Left kidney (tissue), 2 donors: ENCODE data around the gene AGBL4. TPM values are rescaled to one million over a fixed set of nuclear protein-coding genes. Genes with fewer than 3 reads are reported as not detected.

Source experiments
- DNase-seq: peaks from one replicate; pipeline ENCODE4 v3.0.0-alpha.2; 2013
- polyA plus RNA-seq: library from polyadenylated mRNA; unstranded; fragments of 120-200 nt; gene quantifications from one replicate; pipeline ENCODE4 v1.2.1, GENCODE V29; 2013; ENCODE audit not compliant: insufficient read length

AGBL4 gene
- polyA plus RNA-seq, 1 donor, result 1.2 TPM

DNA sequence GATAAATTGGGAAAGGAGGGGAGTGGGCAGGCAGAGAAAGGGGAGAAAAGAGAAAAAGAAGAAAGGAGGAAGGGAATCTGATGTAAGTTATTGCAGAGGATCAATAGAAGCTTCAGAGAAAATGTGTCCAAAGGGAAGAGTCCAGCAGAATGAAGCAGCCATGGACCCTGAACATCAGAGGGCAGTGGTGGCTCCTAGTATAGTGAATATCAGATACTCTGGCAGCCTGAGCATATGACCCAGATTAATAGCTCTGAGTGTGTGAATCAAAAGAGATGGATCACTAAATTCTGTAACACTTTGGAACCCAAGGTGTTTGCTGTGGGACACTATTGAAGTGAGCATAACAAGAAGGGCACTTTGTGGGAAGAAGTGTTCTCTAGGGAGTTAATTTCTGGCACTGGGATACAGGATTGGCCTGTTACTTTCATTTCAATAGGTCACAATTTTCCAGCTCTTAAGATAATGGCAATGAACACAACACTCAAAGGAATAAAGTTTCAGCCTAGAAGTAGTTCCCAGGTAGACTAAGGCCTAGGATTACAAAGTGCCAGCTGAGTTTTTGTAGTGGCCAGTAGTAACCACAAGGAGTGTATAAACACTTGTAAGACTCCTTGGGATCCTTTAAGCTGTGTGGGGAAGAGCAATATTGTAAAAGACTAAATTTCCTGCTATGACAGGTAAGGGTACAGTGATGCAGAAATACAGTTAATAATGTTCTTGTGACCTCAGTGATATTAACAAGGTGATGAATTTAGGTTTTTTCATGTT lies 1082.6 kb downstream of the AGBL4 start:
- no peak for DNase-seq

DNA sequence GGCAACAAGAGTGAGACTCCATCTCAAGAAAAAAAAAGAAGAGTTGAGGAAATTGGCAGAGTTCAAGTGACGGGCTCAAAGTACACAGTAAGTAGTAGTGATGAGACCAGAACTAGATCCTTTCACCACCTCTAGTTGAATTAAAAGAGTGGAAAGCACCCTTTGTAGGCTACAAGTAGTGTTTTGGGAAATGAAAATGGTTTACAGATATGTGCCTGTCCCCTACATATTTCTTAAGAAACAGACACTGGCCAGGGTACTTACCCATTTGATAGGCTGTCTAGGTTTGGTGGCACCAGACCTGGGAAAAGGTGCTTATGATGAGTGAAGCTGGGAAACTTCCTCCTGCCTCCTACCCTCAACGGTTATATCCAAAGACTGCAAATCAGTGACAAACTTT lies 1083.4 kb downstream of the AGBL4 start:
- no peak for DNase-seq

DNA sequence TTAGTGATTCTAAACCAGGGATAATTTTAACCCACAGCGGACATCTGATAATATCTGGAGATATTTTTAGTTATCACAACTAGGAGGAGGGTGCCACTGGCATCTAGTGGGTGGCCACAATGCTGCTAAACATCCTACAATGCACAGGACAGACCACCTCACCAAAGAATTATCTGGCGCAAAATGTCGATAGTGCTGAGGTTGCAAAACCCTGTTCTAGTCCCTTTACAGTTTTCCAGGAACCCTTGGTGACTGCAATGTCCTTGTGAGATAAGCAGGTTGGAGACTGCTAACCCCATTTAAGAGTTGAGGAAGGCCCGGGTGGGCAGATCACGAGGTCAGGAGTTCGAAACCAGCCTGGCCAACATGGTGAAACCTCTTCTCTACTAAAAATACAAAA lies 1083.9 kb downstream of the AGBL4 start:
- DNase-seq, result no peak

DNA sequence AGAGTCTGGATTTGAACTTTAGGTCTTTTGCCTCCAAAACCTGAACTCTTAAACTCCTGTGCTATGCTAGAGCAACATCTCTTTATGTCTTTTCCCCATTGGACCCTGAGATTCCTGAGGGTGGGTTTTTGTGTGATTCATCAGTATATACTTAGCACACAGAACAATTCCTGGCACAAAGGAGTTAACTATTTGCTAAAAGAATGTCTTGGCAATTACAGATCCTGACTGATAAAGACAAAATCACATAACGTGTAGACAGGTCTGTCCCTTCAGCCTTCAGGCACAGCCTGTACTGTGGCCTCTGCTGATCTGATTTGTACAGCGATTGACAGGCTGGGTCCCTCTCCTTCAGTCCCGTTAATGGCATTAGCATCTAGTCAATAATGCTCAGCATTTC lies 1084.7 kb downstream of the AGBL4 start:
- no peak for DNase-seq

DNA sequence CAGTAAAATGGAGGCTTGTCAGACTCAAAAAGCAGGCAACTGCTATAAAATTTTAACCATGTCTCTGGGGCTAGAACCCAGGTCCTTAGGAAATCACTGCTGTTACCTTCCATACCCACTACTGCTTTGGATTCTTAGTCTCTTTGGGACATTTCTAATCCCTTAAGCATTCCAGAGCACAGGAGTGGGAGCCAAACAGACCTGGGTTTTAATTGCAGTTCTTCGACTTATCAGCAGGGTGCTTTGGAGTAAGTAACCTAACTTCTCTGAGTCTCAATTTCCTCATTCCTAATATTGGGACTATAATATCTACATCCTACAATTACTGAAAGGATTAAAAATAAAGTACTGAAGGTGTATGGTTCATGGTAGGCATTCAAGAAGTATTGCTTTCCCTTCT lies 1086.0 kb downstream of the AGBL4 start:
- DNase-seq, result no peak

DNA sequence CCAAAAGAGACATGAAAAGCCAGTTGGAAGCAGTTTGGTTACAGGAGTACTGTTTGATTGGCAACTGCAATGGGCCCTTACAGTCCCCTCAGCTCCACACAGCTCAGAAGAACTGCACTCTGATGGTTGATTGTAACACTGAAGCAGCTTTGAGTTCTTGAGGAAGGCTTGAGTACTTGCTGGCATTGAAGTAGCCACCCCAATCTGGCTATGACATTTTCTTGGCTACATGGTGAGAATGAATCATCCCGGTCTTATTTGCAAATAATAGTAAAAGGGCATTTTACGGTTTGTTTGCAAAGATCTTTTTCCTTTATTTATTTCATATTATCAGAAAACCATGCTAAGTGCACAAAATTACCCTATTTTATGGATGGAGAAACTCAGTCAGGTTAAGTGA lies 1087.3 kb downstream of the AGBL4 start:
- no peak for DNase-seq

DNA sequence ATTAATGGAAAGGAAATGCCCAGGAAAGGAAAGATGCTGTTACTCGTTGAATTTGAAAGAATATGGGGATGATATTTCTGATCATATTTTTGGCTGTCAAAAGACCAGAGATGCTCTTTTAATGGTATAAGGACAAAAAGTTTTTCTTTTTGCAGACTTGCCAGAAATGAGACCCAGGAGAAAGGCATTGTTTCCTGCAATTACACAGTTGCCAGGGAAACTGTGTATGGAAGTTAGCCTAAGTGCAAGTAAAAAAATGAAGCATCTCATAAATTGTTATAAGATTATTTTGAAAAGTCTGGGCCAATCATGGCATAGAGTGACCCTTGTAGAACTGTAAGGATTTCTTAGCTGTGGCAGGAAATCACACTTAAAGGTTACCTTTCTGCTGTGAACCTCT lies 1091.4 kb downstream of the AGBL4 start:
- DNase-seq, result no peak

DNA sequence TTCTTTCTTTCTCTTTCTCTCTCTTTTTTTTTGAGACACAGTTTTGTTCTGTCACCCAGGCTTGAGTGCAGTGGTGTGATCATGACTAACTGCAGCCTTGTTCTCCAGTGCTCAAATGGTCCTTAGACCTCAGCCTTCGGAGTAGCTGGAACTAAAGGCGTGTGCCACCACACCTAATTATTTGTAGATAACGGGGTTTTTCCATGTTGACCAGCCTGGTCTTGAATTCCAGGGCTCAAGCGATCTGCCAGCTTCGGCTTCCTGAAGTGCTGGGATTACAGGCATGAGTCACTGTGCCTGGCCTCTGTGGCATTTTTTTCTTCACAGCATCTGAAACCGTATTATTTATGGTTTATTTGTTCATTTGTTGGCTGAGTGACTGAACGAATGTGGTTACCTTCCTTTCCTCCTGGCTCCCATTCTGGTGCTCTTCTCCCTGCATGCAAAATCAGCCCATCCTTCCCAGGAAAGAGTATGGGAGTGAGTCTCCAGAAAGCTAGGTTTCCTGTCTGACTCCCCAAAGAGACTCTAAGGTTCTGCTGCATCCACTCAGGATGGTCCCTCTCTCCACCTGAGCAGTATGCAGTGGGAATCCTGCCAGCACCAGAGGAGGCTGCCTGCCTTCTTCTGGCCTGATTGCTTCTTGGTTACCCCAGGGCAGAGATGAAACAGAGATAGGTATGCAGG lies 1092.1 kb downstream of the AGBL4 start:
- no peak for DNase-seq

DNA sequence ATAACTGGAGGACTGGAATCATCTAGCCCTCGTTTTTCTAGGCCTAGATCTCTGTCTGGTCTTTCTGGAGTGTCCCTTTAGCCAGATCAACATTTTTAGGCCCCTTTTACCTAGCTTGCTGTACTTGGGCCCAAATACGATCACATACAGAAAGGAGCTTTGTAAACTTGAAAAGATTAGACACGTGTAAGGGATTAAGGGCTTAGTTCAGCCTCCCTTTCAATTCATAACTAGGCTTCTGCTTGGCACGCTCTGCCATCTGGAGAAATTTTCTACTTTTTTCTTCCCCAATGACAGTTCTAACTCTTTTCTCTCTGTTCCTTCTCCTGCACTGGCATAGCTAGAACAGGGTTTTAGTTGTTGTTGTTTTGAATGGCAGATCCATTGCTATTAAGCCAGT lies 1093.7 kb downstream of the AGBL4 start:
- DNase-seq, result no peak

DNA sequence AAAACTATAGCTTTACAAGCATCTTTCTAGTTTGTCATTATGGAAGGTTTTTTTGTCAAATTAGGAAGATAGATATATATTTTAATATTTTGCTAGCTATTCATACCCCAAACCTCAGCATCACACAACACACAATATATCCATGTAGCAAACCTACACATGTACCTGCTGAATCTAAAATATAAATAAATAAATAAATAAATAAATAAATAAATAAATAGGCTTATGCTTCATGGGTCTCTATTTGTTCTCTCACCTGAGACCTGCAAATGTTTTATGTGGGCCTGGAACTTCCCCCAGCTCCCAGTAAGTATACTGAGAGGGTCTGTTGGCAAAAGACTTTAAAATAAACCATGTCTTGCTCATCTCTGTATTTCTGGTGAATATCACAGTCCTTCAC lies 1099.7 kb downstream of the AGBL4 start:
- DNase-seq, result no peak

DNA sequence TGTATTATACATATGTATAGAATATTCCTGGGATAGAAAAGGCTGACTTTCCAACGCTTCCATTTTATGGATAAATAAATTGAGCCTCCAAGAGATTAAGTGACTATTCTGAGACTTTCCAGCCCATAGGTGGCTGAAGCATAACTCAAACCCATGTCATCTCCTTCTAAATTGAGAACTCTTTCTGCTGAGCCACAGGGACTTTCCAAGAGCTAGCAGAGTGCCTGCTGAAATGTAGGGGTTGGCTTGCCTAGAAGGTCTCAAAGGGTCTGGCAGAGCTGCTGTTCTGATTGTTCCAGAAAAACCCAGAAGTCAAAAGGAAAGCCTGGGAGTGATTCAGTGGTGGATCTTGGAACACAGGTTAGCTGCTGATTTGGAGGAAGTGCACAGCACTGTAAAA lies 1100.6 kb downstream of the AGBL4 start:
- DNase-seq, result no peak

DNA sequence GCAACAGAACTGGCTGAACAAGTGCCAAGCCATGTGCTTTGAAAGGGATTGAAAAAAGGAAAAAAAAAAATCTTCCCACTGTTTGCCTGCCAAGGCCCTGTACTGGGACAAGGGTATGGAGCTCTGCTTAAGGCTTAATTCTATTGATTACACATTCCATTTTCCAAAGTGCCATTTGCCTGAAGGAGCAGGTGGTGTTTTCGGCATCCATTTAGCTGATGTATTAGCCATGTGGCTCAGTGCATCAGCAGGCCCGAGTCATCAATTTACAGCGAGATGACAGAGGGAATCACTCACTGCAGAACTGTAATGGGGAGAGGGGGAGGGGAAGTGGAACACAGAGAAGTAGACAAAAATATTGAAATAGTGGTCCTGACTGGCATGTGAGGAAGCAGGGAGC lies 1102.9 kb downstream of the AGBL4 start:
- no peak for DNase-seq

DNA sequence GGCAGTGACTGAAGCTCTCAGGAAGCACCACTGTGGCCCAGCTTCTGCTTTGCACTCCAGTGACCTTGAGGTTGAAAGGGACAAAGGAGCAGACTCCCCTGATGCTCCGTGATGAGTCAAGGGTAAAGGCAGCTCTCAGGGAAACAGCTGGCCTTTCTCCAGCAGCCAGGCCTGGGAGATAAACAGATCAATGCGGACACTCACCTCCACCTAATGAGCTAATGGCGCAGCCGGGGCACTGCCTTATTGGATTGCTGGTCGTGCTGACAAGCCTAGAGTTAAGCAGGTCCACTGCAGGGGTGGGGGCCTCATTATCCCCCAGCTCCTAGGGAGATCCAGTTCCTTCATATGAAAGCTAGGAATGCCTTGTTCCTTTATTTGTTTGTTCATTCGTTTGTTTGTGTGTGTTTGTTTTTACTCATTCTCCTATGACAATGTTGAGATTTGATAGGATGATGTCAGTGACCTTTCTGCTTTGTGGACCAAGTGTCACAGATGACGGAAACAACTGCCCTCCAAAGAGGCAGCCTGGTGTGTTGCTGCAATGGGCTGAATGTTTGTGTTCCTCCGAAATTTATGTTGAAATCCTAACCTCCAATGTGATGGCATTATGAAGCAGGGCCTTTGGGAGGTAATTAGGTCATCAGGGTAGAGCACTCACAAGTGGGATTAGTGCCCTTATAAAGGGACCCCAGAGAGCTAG lies 1105.7 kb downstream of the AGBL4 start:
- no peak for DNase-seq

DNA sequence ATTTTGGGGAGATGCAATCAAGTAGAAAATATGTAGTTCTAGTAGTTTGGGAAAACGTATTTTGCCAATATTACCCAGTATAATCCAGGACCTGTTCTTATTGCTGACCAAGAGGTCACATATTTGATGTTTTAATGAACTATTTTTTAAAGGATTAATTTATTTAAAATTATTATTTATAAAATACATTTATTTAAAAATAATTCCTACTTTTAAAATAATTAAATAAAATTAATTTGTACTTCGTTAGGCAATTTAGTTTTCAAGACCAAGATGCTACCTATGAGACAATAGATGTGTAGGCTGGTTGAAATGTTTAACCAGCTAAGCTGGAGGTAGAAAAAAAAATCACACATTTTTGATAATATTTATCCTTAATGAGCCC lies 1106.7 kb downstream of the AGBL4 start:
- DNase-seq, result no peak

DNA sequence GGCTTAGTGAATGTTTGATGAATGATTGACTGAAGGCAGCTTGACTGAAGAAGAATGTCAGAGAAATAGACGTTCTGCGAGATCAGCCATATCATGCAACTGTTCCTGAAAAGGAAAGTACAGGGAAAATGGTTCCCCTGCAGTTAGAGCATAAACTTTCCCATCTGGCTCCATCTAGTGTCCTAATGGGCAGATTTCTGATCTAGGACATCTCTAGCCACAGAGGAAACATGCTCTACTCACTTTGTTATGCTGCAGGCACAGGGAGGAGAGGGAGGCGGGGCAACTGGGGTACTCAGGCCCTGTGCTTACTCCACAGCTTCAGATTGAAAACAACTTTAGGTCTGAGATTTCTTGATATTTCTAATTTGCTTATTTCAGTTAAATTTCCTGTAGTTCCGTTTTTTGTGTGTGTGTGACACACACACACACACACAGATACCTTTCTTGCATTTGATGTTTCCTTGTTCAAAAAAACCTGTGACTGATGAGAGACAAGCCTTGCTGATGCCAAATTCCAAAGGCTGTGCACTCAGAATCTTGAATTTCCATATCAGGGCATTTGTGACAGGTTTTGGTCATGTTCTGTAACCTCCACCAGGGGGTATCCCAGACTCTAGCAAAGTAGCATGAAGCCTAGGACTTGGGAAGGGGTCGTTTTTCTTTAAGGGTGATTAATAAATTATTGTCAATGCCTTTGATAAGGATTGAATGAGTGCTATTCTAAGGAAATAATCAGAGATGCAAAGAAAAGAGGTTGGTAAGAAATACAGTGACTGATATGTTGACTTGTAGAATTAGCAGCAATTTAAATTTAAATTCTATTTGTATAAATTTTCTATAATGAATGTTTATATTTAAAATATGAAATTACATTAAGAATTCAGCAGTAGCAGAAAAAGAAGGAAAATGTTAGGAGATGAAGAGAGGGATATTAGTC lies 1107.4 kb downstream of the AGBL4 start:
- peak; percentile 57 for DNase-seq

DNA sequence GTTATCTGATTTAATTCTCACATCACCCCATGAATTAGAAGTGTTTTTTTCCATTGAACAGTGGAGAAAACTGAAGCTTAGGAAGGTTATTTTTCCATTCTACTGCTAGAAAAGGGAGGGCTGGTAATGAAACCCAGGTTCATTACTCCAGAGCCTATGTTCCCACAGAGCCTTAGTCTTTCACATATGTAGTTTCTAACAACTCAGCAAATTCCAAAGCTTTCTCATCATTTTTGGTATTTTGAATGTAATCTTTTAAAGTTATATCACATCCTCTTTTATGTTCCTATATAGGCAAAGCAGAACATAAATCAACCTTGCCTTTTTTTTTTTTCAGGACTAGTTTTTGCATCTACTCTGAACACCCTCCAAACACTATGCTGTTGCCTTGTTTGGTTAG lies 1115.1 kb downstream of the AGBL4 start:
- DNase-seq, result no peak

DNA sequence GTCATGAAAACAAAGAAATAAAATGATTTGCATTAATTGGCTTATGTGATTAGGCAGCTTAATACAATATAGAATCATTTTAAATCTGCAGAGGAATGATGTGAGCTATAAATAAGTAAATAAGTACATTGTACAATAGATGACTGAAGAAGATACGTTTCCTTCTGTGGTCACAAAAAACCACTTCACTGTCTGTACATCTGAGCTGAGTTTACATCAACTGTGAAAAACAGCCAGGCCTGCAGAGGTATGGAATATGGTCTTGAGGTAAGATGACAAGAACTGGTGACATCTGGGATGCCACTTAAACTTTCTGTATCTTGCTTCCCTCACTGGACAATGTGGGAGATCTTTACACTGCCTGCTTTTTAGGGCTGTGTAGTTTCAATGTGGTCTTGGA lies 1117.0 kb downstream of the AGBL4 start:
- no peak for DNase-seq

DNA sequence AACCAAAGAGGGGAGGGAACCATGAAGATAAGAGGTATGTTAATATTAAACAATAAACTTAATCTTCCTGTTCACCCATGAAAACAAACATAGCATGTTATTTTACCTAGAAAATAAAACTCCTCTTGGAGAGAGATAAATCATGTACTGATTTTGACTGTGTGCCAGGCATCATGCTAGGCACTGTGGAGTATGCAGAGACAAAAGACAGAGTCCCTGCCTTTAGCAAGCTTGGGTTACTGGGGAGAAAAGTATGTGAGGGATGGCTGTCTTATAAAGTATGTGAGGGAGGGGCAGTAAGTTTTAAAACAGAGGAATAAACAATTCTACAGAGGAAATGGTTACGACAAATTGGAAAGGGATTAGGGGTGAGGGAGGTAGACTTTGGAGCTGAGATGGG lies 1117.6 kb downstream of the AGBL4 start:
- no peak for DNase-seq

DNA sequence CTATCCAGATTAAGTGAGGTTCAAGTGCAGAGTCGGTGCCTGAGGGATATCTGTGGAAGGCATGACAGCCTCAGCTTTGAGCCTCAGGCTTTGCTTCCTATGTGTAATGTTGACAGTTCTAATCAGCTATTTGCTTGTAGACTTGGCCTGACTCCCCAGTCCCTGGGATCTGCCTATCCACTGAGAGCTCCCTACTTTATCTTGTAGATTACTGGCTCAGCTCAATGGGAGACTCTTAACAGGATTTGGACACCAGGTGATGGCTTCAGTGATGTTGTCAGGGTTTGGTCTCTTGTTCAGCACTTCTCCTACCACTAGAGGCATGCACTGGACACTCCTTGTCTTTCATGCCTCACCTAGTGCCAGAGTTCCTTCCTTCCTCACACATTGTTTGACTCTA lies 1120.5 kb downstream of the AGBL4 start:
- DNase-seq, result no peak

DNA sequence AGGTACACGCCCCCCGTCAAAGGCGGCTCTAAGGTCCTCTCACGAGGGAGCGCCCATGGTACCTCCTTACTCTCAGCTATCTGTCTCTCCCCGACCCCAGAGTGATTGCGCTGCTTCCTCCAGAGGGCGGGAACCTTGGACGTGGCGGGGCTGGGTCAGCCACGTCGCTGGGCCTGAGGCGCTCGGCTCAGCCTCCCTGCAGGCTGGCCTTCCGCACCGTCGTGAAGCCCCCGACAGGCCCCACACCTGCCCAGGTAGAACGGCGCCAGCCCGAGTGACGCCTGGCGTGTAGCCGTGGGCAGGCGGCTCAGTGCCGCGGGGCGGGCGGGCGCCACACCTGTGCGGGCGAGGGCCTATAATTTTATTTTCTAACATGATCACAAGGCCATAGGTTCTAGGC lies 1124.9 kb downstream of the AGBL4 start:
- DNase-seq, result no peak

DNA sequence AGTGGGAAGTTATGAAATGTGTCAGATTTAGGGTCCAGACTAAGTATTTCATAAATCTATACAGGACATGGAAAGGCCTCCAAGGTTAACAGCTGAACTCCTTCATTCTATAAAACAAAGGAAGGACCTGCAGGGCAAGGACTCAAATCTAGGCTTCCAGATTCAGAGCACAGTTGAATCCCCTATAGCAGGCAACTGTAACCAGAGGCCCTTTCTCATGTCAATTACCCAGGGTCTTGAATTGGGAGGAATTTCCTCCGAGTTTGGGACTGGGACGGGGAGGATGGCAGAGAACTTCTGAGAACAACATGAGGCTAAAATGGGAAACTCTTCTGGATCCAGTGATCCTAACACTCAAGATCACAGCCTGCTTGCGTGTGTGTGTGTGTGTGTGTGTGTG lies 1134.1 kb downstream of the AGBL4 start:
- DNase-seq, result no peak

DNA sequence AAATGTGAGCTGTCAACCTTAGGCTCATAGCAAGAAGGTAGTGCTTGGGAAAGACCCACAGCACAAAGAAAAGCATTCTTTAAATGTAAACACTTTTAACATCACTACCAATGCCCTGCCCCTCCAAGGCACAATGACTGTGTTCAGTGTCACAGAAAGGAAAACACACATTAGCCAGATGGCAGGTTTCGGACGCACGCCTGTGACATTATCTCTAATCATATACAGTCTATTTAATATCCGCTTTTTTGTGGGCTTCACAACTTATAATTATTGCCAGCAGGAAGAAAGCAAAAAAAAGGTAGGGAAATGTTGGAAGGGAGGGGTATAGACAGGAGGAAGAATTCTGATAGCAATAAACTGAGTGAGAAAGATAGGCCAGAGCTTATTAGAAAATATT lies 1134.7 kb downstream of the AGBL4 start:
- no peak for DNase-seq
